ENCODE data around the gene BGLAP.

BGLAP gene

DNA sequence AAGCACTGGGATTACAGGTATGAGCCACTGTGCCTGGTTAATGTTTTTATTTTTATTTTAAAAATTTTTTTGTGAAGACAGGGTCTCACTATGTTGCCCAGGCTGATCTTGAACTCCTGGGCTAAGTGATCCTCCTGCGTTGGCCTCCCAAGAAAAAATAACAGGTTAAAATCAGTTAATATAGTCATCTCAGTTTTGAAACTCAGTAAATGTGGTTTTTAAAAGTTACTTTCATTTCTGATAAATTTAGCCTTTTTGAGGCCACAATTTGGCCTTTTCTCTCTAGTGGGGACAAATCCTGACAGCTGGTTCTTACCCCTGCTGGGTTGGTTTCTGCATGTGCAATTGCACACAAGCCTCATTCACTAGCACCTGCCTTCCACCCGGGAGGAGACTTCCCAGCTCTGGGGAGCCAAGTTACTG is 15.9 kb upstream of the BGLAP start:
- no peak for DNase-seq (ENCODE audit: low read depth in 2 of 2, low spot score in 1 of 2)

DNA sequence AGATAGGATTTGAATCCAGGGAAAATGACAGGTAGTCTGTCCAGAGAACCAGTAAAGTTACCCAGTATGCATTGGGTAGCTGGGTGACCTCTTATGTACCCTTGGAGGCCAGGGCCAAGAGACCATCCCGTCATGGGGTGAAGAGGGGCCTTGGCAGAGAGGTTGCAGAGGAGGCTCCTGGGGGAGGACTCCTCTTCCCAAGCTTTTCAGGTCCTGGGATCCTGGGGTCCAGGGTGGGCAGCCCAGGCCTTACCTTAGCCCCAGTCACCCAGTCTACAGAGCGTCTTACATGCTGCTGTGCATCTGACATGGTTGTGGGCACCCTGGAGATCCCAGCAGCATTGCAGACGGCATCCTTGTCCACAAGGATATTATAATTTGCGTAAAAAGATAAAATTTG is 15.2 kb upstream of the BGLAP start:
- no peak for DNase-seq (ENCODE audit: low read depth in 2 of 2, low spot score in 1 of 2)

GRCh38 chr1:156228501-156228900 is 13.5 kb upstream of the BGLAP start:
- DNase-seq (ENCODE audit: low read depth in 2 of 2, low spot score in 1 of 2), result no peak

DNA sequence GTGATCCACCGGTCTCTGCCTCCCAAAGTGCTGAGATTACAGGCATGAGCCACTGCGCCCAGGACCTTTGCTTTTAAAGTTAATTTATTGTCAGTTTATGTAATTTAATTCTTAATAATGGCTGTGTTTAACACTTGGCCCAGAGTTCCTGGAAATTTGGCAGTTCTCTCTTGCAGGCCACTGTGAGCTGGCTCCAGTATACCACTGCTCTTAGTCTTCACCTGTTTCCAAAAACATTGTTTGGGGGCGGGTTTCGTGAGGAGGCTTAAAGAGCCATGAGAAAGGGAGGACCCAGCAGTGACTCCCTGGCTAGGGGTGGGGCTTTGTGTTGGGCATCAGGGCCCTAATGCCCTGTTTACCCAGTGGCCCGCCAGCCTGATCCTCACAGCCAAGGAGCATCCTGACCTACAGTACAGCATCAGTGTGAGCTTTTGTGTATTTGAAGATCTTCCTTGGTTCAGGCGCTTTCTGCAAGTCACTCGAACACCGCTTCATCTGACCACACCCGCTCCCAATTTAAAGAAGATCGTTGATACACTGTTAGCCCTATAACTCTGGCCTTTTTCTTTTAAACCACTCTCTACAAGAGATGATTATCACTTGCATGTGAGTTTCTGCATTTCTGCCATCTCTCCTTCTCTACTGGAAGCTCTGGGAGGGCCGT is 12.0 kb upstream of the BGLAP start:
- DNase-seq (ENCODE audit: low read depth in 2 of 2, low spot score in 1 of 2), result no peak

GRCh38 chr1:156230473-156230837 is 11.5 kb upstream of the BGLAP start:
- no peak for DNase-seq (ENCODE audit: low read depth in 2 of 2, low spot score in 1 of 2)

DNA sequence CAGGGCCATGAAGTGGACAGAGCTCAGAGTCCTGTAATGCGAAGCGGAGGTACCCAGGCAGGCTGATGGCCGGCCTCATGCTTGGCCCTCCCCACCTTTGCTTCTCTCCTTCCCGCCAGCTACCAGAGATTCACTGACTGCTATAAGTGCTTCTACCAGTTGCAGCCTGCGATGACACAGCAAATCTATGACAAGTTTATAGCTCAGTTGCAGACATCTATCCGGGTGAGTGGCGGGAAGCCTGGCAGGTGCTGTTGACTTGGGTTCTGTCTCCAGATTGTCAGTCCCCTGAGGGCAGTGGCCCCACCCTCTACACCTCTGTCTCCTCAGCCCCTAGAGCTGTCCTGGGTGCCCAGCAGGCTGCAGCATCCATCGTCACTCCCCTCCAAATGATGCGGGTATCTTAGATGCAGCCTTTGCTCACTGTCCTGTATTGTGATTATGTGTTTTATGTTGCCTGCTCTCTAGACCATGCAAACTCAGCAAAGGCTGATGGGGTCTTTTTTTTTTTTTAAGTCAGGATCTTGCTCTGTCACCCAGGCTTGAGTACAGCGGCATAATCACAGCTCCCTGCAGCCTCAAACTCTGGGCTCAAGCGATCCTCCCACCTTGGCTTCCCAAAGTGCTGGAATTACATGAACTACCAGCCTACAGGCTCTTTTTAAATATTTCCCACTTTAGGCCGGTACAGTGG is 9.6 kb upstream of the BGLAP start:
- DNase-seq (ENCODE audit: low read depth in 2 of 2, low spot score in 1 of 2), result no peak

GRCh38 chr1:156233426-156234127 is 8.4 kb upstream of the BGLAP start:
- DNase-seq (ENCODE audit: low read depth in 2 of 2, low spot score in 1 of 2), result no peak

- no peak for DNase-seq (ENCODE audit: low read depth in 2 of 2, low spot score in 1 of 2)
These were observed 5.8 kb upstream of the BGLAP start for GRCh38 chr1:156236164-156236563.

DNA sequence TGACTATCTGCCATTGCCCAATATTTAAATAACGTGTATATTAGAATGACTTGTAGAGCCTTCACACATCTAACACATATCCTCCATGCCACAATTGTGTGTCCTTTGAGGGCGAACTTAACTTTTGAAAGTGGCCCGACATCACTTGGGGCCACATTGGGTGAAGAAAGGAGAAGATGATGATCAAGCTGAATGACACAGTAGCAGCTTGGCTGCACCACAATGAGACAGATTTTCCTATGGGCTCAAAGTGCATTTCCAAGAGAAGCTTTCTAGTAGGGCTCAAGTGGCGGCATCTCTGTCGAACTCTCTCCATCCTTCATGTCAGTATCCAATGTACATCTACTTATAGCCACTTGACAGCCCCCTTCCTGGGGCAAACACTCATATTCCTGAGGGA is 3.7 kb upstream of the BGLAP start:
- no peak for DNase-seq (ENCODE audit: low read depth in 2 of 2, low spot score in 1 of 2)

DNA sequence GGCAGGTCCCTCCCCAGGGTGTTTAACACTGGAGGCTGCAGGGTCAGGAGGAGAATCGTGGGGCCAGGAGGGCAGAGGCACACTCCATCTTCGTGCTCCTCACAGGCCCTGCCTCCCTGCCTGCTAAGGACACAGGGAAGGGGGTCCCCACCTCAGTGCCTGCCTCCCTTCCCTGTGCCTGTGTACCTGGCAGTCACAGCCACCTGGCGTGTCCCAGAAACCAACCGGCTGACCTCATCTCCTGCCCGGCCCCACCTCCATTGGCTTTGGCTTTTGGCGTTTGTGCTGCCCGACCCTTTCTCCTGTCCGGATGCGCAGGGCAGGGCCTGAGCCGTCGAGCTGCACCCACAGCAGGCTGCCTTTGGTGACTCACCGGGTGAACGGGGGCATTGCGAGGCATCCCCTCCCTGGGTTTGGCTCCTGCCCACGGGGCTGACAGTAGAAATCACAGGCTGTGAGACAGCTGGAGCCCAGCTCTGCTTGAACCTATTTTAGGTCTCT is 623 bp upstream of the BGLAP start:
- DNase-seq (ENCODE audit: low read depth in 2 of 2, low spot score in 1 of 2), result no peak

DNA sequence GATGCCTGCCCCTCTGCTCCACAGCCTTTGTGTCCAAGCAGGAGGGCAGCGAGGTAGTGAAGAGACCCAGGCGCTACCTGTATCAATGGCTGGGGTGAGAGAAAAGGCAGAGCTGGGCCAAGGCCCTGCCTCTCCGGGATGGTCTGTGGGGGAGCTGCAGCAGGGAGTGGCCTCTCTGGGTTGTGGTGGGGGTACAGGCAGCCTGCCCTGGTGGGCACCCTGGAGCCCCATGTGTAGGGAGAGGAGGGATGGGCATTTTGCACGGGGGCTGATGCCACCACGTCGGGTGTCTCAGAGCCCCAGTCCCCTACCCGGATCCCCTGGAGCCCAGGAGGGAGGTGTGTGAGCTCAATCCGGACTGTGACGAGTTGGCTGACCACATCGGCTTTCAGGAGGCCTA is 754 bp downstream of the BGLAP start:
- DNase-seq (ENCODE audit: low read depth in 2 of 2, low spot score in 1 of 2), result no peak

GRCh38 chr1:156244126-156244525 is 2.1 kb downstream of the BGLAP start:
- no peak for DNase-seq (ENCODE audit: low read depth in 2 of 2, low spot score in 1 of 2)

- no peak for DNase-seq (ENCODE audit: low read depth in 2 of 2, low spot score in 1 of 2)
These were observed 2.7 kb downstream of the BGLAP start for GRCh38 chr1:156244712-156245111.

- DNase-seq (ENCODE audit: low read depth in 2 of 2, low spot score in 1 of 2), result no peak
These were observed 3.7 kb downstream of the BGLAP start for GRCh38 chr1:156245451-156246232.

DNA sequence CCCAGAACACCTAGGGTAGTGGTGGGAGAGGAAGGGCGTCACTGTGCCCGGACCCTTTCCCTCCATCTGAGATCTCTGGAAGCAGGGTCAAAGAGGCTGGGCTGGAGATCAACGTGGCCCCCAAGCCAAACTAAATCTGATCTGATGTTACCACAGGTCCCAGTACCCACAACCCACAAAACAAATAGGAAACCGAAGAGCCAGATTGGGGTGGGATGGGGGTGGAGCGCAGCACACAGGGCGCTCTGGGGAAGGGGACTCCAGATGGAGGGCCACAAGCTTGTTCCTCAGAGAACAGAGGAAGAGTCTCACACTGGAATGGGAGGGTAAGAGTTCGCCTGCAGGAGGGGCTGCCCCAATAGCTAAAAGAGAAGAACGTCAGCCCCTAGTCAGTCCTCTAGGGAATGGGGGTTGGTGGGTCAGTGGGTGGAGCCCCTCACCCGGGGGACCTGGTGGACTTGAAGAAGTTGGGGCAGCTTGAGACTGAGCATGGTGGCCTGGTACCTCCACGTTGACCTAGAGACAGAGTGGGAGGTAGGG is 4.3 kb downstream of the BGLAP start:
- no peak for DNase-seq (ENCODE audit: low read depth in 2 of 2, low spot score in 1 of 2)

GRCh38 chr1:156246781-156247459 is 4.9 kb downstream of the BGLAP start:
- no peak for DNase-seq (ENCODE audit: low read depth in 2 of 2, low spot score in 1 of 2)

GRCh38 chr1:156247460-156248322 is 5.7 kb downstream of the BGLAP start, which contains the start of gene PAQR6:
PAQR6 (minus strand) TSS chr1:156248056; CDS start chr1:156246731, 1,325 bp downstream.
- no peak for DNase-seq (ENCODE audit: low read depth in 2 of 2, low spot score in 1 of 2)

GRCh38 chr1:156248323-156248683 is 6.3 kb downstream of the BGLAP start:
- DNase-seq (ENCODE audit: low read depth in 2 of 2, low spot score in 1 of 2), result no peak

- no peak for DNase-seq (ENCODE audit: low read depth in 2 of 2, low spot score in 1 of 2)
These were observed 7.6 kb downstream of the BGLAP start for GRCh38 chr1:156249593-156249992.

DNA sequence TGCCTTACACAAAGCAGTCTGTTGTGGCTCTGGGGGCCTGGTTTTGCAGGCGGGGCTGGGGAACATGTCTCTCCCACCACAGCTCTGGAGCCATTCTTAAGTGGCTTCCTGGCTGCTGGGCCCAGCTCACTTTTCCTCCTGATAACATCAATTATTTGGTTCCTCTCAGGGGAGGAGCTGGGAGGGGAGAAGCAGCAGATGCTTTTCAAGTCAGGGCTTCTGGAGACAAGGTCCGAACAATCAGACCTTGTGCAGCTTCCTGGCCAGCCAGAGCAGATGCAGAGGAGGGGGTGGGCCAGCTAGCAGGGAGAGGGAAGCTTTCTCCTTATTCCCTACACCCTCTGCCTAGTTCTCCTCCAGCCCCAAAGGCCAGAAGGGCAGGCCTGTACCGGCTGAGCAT is 9.5 kb downstream of the BGLAP start:
- no peak for DNase-seq (ENCODE audit: low read depth in 2 of 2, low spot score in 1 of 2)
